T-helper 17 cell (primary cell): ENCODE results near the gene FAM219A. TPM values are rescaled to one million over a fixed set of nuclear protein-coding genes. Genes with fewer than 3 reads are reported as not detected.

Experiments
- ATAC-seq: fragments of 150-1000 bp; cut with Tn5 transposase; 2 replicates; pipeline ENCODE4 v1.10.0; 2021; ENCODE audit warnings: mild to moderate bottlenecking, moderate library complexity
- DNase-seq, 3 donors: peaks; one replicate each; pipeline versions ENCODE4 v3.0.0 to v3.0.0-alpha.2; 2020 to 2021
- H3K9me3 ChIP-seq: one replicate; pipeline ENCODE4 v1.7.0; 2013; ENCODE audit warnings: low read length, mild to moderate bottlenecking; ENCODE audit not compliant: control insufficient read depth, poor library complexity, severe bottlenecking
- H3K27ac Mint-ChIP-seq: one replicate; pipeline ENCODE4 v1.8.0; 2022; ENCODE audit warnings: mild to moderate bottlenecking, moderate library complexity, mixed read lengths
- H3K27me3 Mint-ChIP-seq: one replicate; pipeline ENCODE4 v1.8.0; 2022; ENCODE audit warnings: mixed read lengths
- H3K36me3 Mint-ChIP-seq: one replicate; pipeline ENCODE4 v1.8.0; 2022; ENCODE audit warnings: low read depth, mixed read lengths
- H3K4me1 Mint-ChIP-seq: one replicate; pipeline ENCODE4 v1.8.0; 2022; ENCODE audit warnings: mild to moderate bottlenecking, mixed read lengths
- H3K4me3 Mint-ChIP-seq: one replicate; pipeline ENCODE4 v1.8.0; 2022; ENCODE audit warnings: mild to moderate bottlenecking, moderate library complexity, mixed read lengths
- total RNA-seq, 4 donors: library from RNA in 2 of 4; stranded (reverse) in 2 of 4; gene quantifications; one replicate each; pipeline ENCODE4 v1.2.3 and lab custom pipeline; 2022 to 2026

FAM219A gene
- 10 to 100 TPM; 12.3 to 13.4 TPM for total RNA-seq
- 14.8 to 17.6 reads per million in 2 donors for total RNA-seq (lab: John Stamatoyannopoulos, UW)

- H3K27me3 Mint-ChIP-seq = peaks cover 28% of the 10 kb centered on the region
- H3K9me3 ChIP-seq = no peaks in the 10 kb centered on the region
- DNase-seq (peak; percentile 99), ATAC-seq (peak; percentile 97)
- H3K4me1 Mint-ChIP-seq = peaks cover 41% of the 10 kb centered on the region
- peak within 1 kb of the TSS; percentile 95 for H3K4me3 Mint-ChIP-seq
- H3K27ac Mint-ChIP-seq = peak within 1 kb of the TSS; percentile 47
- peaks cover 2% of the 10 kb centered on the region for H3K36me3 Mint-ChIP-seq
These were observed at the start of gene FAM219A, which contains the start of gene DNAI1 for GRCh38 chr9:34458013-34458958. FAM219A (minus strand) TSS chr9:34458570; CDS start chr9:34458263, 307 bp downstream. DNAI1 (plus strand) TSS chr9:34458805; CDS start chr9:34459006, 201 bp downstream.

- ATAC-seq (no peak), DNase-seq (no peak)
- H3K27ac Mint-ChIP-seq = no peak overlapping the region
- H3K36me3 Mint-ChIP-seq = no peaks in the 10 kb centered on the region
- peaks cover 4% of the 10 kb centered on the region for H3K4me1 Mint-ChIP-seq
- H3K27me3 Mint-ChIP-seq = peaks cover 28% of the 10 kb centered on the region
- no peak overlapping the region for H3K4me3 Mint-ChIP-seq
- H3K9me3 ChIP-seq = no peaks in the 10 kb centered on the region
These were observed 49.6 kb upstream of the FAM219A start for GRCh38 chr9:34507966-34508365.

GRCh38 chr9:34507556-34507955, 49.2 kb upstream of the FAM219A start:
- H3K9me3 ChIP-seq = no peaks in the 10 kb centered on the region
- Mint-ChIP-seq H3K27ac (no peak overlapping the region), H3K4me1 (peaks cover 4% of the 10 kb centered on the region), H3K4me3 (no peak overlapping the region), H3K27me3 (peaks cover 28% of the 10 kb centered on the region), H3K36me3 (no peaks in the 10 kb centered on the region)
- DNase-seq (no peak), ATAC-seq (no peak)

GRCh38 chr9:34506623-34507022, 48.3 kb upstream of the FAM219A start:
- ATAC-seq = no peak
- peaks cover 4% of the 10 kb centered on the region for H3K4me1 Mint-ChIP-seq
- no peak overlapping the region for H3K4me3 Mint-ChIP-seq
- no peaks in the 10 kb centered on the region for H3K36me3 Mint-ChIP-seq
- H3K27me3 Mint-ChIP-seq = peaks cover 28% of the 10 kb centered on the region
- DNase-seq = no peak
- no peaks in the 10 kb centered on the region for H3K9me3 ChIP-seq
- no peak overlapping the region for H3K27ac Mint-ChIP-seq

- no peak for ATAC-seq
- H3K9me3 ChIP-seq = no peaks in the 10 kb centered on the region
- H3K27ac Mint-ChIP-seq = no peak overlapping the region
- H3K4me1 Mint-ChIP-seq = peaks cover 3% of the 10 kb centered on the region
- H3K4me3 Mint-ChIP-seq = no peak overlapping the region
- no peaks in the 10 kb centered on the region for H3K36me3 Mint-ChIP-seq
- H3K27me3 Mint-ChIP-seq = peaks cover 30% of the 10 kb centered on the region
- DNase-seq = no peak
These were observed 47.2 kb upstream of the FAM219A start for GRCh38 chr9:34505370-34506120.

- H3K9me3 ChIP-seq = no peaks in the 10 kb centered on the region
- no peak for ATAC-seq
- Mint-ChIP-seq H3K4me3 (no peak overlapping the region), H3K4me1 (peaks cover 8% of the 10 kb centered on the region), H3K27ac (no peak overlapping the region), H3K36me3 (no peaks in the 10 kb centered on the region), H3K27me3 (peaks cover 49% of the 10 kb centered on the region)
- DNase-seq = no peak
These were observed 45.0 kb upstream of the FAM219A start for GRCh38 chr9:34503406-34503805.

- no peaks in the 10 kb centered on the region for H3K9me3 ChIP-seq
- Mint-ChIP-seq H3K27me3 (peaks cover 54% of the 10 kb centered on the region), H3K4me3 (no peak overlapping the region), H3K27ac (no peak overlapping the region), H3K36me3 (no peaks in the 10 kb centered on the region), H3K4me1 (peaks cover 8% of the 10 kb centered on the region)
- ATAC-seq (no peak), DNase-seq (no peak)
These were observed 44.5 kb upstream of the FAM219A start for GRCh38 chr9:34502891-34503290.

- peaks cover 11% of the 10 kb centered on the region for H3K4me1 Mint-ChIP-seq
- ATAC-seq (no peak), DNase-seq (no peak)
- no peak overlapping the region for H3K27ac Mint-ChIP-seq
- no peaks in the 10 kb centered on the region for H3K9me3 ChIP-seq
- no peak overlapping the region for H3K4me3 Mint-ChIP-seq
- peaks cover 58% of the 10 kb centered on the region for H3K27me3 Mint-ChIP-seq
- peaks cover 4% of the 10 kb centered on the region for H3K36me3 Mint-ChIP-seq
These were observed 44.1 kb upstream of the FAM219A start for GRCh38 chr9:34502471-34502870.

GRCh38 chr9:34501889-34502425, 43.6 kb upstream of the FAM219A start:
- H3K9me3 ChIP-seq = no peaks in the 10 kb centered on the region
- no peak overlapping the region for H3K4me3 Mint-ChIP-seq
- ATAC-seq = no peak
- H3K27me3 Mint-ChIP-seq = peaks cover 64% of the 10 kb centered on the region
- DNase-seq = no peak
- peaks cover 12% of the 10 kb centered on the region for H3K4me1 Mint-ChIP-seq
- H3K36me3 Mint-ChIP-seq = peaks cover 4% of the 10 kb centered on the region
- no peak overlapping the region for H3K27ac Mint-ChIP-seq

GRCh38 chr9:34501372-34501771, 43.0 kb upstream of the FAM219A start:
- DNase-seq (no peak), ATAC-seq (no peak)
- no peak overlapping the region for H3K4me3 Mint-ChIP-seq
- H3K27me3 Mint-ChIP-seq = peaks cover 69% of the 10 kb centered on the region
- H3K9me3 ChIP-seq = no peaks in the 10 kb centered on the region
- peaks cover 12% of the 10 kb centered on the region for H3K4me1 Mint-ChIP-seq
- peaks cover 4% of the 10 kb centered on the region for H3K36me3 Mint-ChIP-seq
- H3K27ac Mint-ChIP-seq = no peak overlapping the region

- peaks cover 69% of the 10 kb centered on the region for H3K27me3 Mint-ChIP-seq
- DNase-seq (peak; percentile 46 to 67 (median 53)), ATAC-seq (peak; percentile 88)
- peaks cover 4% of the 10 kb centered on the region for H3K36me3 Mint-ChIP-seq
- peaks cover 12% of the 10 kb centered on the region for H3K4me1 Mint-ChIP-seq
- H3K4me3 Mint-ChIP-seq = no peak overlapping the region
- no peak overlapping the region for H3K27ac Mint-ChIP-seq
- no peaks in the 10 kb centered on the region for H3K9me3 ChIP-seq
These were observed 42.4 kb upstream of the FAM219A start for GRCh38 chr9:34500623-34501267.

- Mint-ChIP-seq H3K4me1 (peaks cover 12% of the 10 kb centered on the region), H3K27ac (no peak overlapping the region), H3K27me3 (peaks cover 52% of the 10 kb centered on the region), H3K36me3 (peaks cover 4% of the 10 kb centered on the region), H3K4me3 (no peak overlapping the region)
- DNase-seq = no peak
- H3K9me3 ChIP-seq = no peaks in the 10 kb centered on the region
- ATAC-seq = no peak
These were observed 40.7 kb upstream of the FAM219A start for GRCh38 chr9:34499076-34499475.
